Left ventricle myocardium inferior (tissue), 1 donor: ENCODE results near the gene FOXK1. TPM values are rescaled to one million over a fixed set of nuclear protein-coding genes. Genes with fewer than 3 reads are reported as not detected.
"Not testable (repeated sequence)": the region's sequence is repeated elsewhere in the genome, so short reads cannot be mapped to it uniquely, and the experiment has no call there.

Experiments
- DNase-seq: peaks from one replicate; pipeline ENCODE4 v3.0.0-alpha.2; 2020
- H3K27ac ChIP-seq: fragments of 200-600 bp; replicated peaks from 2 replicates; pipeline ENCODE4 v1.8.0; 2021
- H3K27me3 ChIP-seq: fragments of 200-600 bp; 2 replicates; pipeline ENCODE4 v1.8.0; 2021; ENCODE audit warnings: low read depth
- H3K36me3 ChIP-seq: fragments of 200-600 bp; 2 replicates; pipeline ENCODE4 v1.8.0; 2021
- H3K4me1 ChIP-seq: fragments of 200-600 bp; 2 replicates; pipeline ENCODE4 v1.8.0; 2021
- H3K4me3 ChIP-seq: fragments of 200-600 bp; 2 replicates; pipeline ENCODE4 v1.8.0; 2021; ENCODE audit warnings: mild to moderate bottlenecking, moderate library complexity
- H3K9me3 ChIP-seq: fragments of 200-600 bp; replicated peaks from 2 replicates; pipeline ENCODE4 v1.8.0; 2021
- CTCF ChIP-seq: fragments of 200-600 bp; IDR thresholded peaks from 2 replicates; pipeline ENCODE4 v1.8.0; 2021; ENCODE audit warnings: antibody characterized with exemption, mild to moderate bottlenecking, borderline replicate concordance
- intact Hi-C: fragments of 100-400 bp; cut with micrococcal nuclease; formaldehyde crosslinking; loops from one replicate; pipeline ENCODE4 v1.11.0; 2022
- total RNA-seq: library from RNA; stranded (reverse); fragmentation: NEBNext Ultra II Directional; extraction: Animal tissue kit (Norgen Biotek cat#: 25700); gene quantifications from one replicate; pipeline ENCODE4 v1.2.1, GENCODE V29; 2021
- donor health status: DM: no; HTN: yes; CAD: no; lungs with severe emphysema.

FOXK1 gene
- total RNA-seq, 1 donor from 2014 or later: 18.3 TPM

- peaks cover 94% of the 10 kb centered on the region for H3K4me1 ChIP-seq
- intact Hi-C loops: loop anchor here (10.0 kb wide), 1 partner anchor 56 kb away; no protein-coding TSS in a partner anchor
- H3K27ac ChIP-seq: no peak overlapping the region
- DNase-seq: no peak
- no peak for TF ChIP-seq CTCF
- no peak overlapping the region for H3K4me3 ChIP-seq
- H3K36me3 ChIP-seq: peaks cover 3% of the 10 kb centered on the region
- H3K27me3 ChIP-seq: no peaks in the 10 kb centered on the region
- no peaks in the 10 kb centered on the region for H3K9me3 ChIP-seq
These were observed 7.1 kb downstream of the FOXK1 start for GRCh38 chr7:4689151-4689550.

GRCh38 chr7:4689668-4690067 is 7.6 kb downstream of the FOXK1 start:
- DNase-seq: no peak
- intact Hi-C loops: loop anchor here (10.0 kb wide), 1 partner anchor 55 kb away; no protein-coding TSS in a partner anchor
- TF ChIP-seq CTCF: no peak
- Histone ChIP-seq H3K4me1 (peaks cover 94% of the 10 kb centered on the region), H3K4me3 (no peak overlapping the region), H3K9me3 (no peaks in the 10 kb centered on the region), H3K27ac (no peak overlapping the region), H3K27me3 (no peaks in the 10 kb centered on the region), H3K36me3 (peaks cover 3% of the 10 kb centered on the region)

- Histone ChIP-seq H3K27ac (peak overlapping the region; percentile 58), H3K9me3 (no peaks in the 10 kb centered on the region), H3K36me3 (no peaks in the 10 kb centered on the region), H3K4me3 (no peak overlapping the region), H3K27me3 (no peaks in the 10 kb centered on the region), H3K4me1 (peaks cover 92% of the 10 kb centered on the region)
- DNase-seq: no peak
- no peak for TF ChIP-seq CTCF
- intact Hi-C loops: no loop called here
These were observed 9.1 kb downstream of the FOXK1 start for GRCh38 chr7:4690953-4691856.

GRCh38 chr7:4692055-4692454 is 10.0 kb downstream of the FOXK1 start:
- Histone ChIP-seq H3K27ac (peak overlapping the region; percentile 58), H3K9me3 (no peaks in the 10 kb centered on the region), H3K4me3 (no peak overlapping the region), H3K27me3 (no peaks in the 10 kb centered on the region), H3K36me3 (no peaks in the 10 kb centered on the region), H3K4me1 (peaks cover 84% of the 10 kb centered on the region)
- no peak for DNase-seq
- intact Hi-C loops: no loop called here
- no peak for TF ChIP-seq CTCF

- H3K9me3 ChIP-seq, H3K36me3 ChIP-seq, intact Hi-C loops, H3K4me3 ChIP-seq, DNase-seq, H3K27me3 ChIP-seq: not testable (repeated sequence)
- Histone ChIP-seq H3K27ac (peak overlapping the region; percentile 58), H3K4me1 (peaks cover 78% of the 10 kb centered on the region)
These were observed 10.5 kb downstream of the FOXK1 start for GRCh38 chr7:4692622-4693021.

- TF ChIP-seq CTCF: no peak
- Histone ChIP-seq H3K27me3 (no peaks in the 10 kb centered on the region), H3K4me1 (peaks cover 74% of the 10 kb centered on the region), H3K4me3 (no peak overlapping the region), H3K36me3 (no peaks in the 10 kb centered on the region), H3K9me3 (no peaks in the 10 kb centered on the region), H3K27ac (no peak overlapping the region)
- intact Hi-C loops: no loop called here
- no peak for DNase-seq
These were observed 11.1 kb downstream of the FOXK1 start for GRCh38 chr7:4693152-4693551.
